DND-41 (cell line): Measurements from ENCODE around the gene NTN1.

Experiments used
- ATAC-seq: fragments of 200-7000 bp; cut with Tn5 transposase; 3 replicates; pipeline ENCODE4 v1.9.1; 2021; ENCODE audit warnings: low read depth; ENCODE audit not compliant: insufficient read depth
- DNase-seq: peaks from one replicate; pipeline ENCODE4 v3.0.0-alpha.2; 2020
- H2AFZ ChIP-seq: 2 replicates; pipeline ENCODE4 v1.6.0; 2012; ENCODE audit warnings: low read depth, low read length
- H3K27ac ChIP-seq: 2 replicates; pipeline ENCODE4 v1.5.1; 2012; ENCODE audit warnings: low read length, inconsistent platforms
- H3K27me3 ChIP-seq: fragments of 200-600 bp; sonication (generic); 2 replicates; pipeline ENCODE4 v1.6.0; 2012; ENCODE audit warnings: low read length, mild to moderate bottlenecking, inconsistent platforms; ENCODE audit not compliant: insufficient read depth, poor library complexity
- H3K36me3 ChIP-seq: 2 replicates; pipeline ENCODE4 v1.5.1; 2012; ENCODE audit warnings: low read length, inconsistent platforms; ENCODE audit not compliant: insufficient read depth
- H3K4me1 ChIP-seq: 2 replicates; pipeline ENCODE4 v1.5.1; 2012; ENCODE audit warnings: mild to moderate bottlenecking, low read length; ENCODE audit not compliant: insufficient read depth
- H3K4me2 ChIP-seq: 2 replicates; pipeline ENCODE4 v1.6.0; 2012; ENCODE audit warnings: mild to moderate bottlenecking, moderate library complexity, low read length, inconsistent platforms; ENCODE audit not compliant: insufficient read depth
- H3K4me3 ChIP-seq, 2 experiments: fragments of 200-600 bp in 1 of 2; shearing (Covaris generic) in 1 of 2; 2 replicates each; pipeline ENCODE4 v1.5.1; 2012 to 2016; ENCODE audit warnings: inconsistent platforms in 2 of 2, low read length in 2 of 2, mild to moderate bottlenecking in 2 of 2, low read depth in 1 of 2, moderate library complexity in 1 of 2
- H3K79me2 ChIP-seq: 2 replicates; pipeline ENCODE4 v1.6.0; 2012; ENCODE audit warnings: low read length, inconsistent platforms; ENCODE audit not compliant: insufficient read depth
- H3K9ac ChIP-seq: 2 replicates; pipeline ENCODE4 v1.6.0; 2012; ENCODE audit warnings: low read depth, mild to moderate bottlenecking, inconsistent platforms, low read length, moderate library complexity
- H3K9me3 ChIP-seq: 2 replicates; pipeline ENCODE4 v1.5.1; 2012; ENCODE audit warnings: low read length, moderate library complexity, mild to moderate bottlenecking, inconsistent platforms; ENCODE audit not compliant: insufficient read depth, severe bottlenecking
- H4K20me1 ChIP-seq: 2 replicates; pipeline ENCODE4 v1.6.0; 2012; ENCODE audit warnings: low read length; ENCODE audit not compliant: insufficient read depth
- CTCF ChIP-seq: IDR thresholded peaks from 2 replicates; pipeline ENCODE4 v1.5.1; 2012; ENCODE audit warnings: borderline replicate concordance, low read length, moderate library complexity, mild to moderate bottlenecking; ENCODE audit not compliant: poor library complexity, severe bottlenecking; ENCODE audit errors: extremely low read depth
- EZH2 ChIP-seq: IDR thresholded peaks from 3 replicates; pipeline ENCODE4 v1.6.1; 2012; ENCODE audit warnings: borderline replicate concordance, low read depth, mild to moderate bottlenecking, moderate library complexity, low read length, inconsistent platforms; ENCODE audit not compliant: severe bottlenecking

Gene NTN1

DNA sequence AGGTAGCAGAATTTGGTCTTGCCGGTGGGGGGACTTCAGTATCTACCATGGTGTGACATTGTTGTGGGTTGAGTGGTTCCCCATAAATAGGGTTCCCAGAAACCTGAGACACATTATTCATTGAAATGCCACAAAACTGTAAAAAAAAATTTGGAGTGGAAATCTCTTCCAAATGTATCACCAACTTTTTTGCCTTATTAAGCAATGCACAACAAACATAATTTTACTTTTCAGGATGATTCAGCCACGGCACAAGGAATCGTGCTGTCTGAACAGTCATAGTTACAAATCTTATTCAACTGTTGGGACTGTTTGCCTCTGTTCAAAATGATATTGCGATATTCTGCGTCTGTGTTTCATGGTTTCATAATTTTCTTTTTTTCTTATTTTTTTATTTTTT is 181.2 kb downstream of the NTN1 start:
- no peaks in the 10 kb centered on the region for H3K4me1 ChIP-seq
- no peaks in the 10 kb centered on the region for H4K20me1 ChIP-seq
- no peak overlapping the region for H3K4me2 ChIP-seq
- ATAC-seq, result no peak
- TF ChIP-seq EZH2, result no peak
- TF ChIP-seq CTCF, result no peak
- no peak for DNase-seq
- H3K27ac ChIP-seq, result no peak overlapping the region
- no peak overlapping the region for H2AFZ ChIP-seq
- H3K27me3 ChIP-seq, result no peaks in the 10 kb centered on the region
- no peak overlapping the region for H3K4me3 ChIP-seq
- H3K79me2 ChIP-seq, result no peaks in the 10 kb centered on the region
- no peaks in the 10 kb centered on the region for H3K9me3 ChIP-seq
- no peaks in the 10 kb centered on the region for H3K36me3 ChIP-seq
- no peak overlapping the region for H3K9ac ChIP-seq

DNA sequence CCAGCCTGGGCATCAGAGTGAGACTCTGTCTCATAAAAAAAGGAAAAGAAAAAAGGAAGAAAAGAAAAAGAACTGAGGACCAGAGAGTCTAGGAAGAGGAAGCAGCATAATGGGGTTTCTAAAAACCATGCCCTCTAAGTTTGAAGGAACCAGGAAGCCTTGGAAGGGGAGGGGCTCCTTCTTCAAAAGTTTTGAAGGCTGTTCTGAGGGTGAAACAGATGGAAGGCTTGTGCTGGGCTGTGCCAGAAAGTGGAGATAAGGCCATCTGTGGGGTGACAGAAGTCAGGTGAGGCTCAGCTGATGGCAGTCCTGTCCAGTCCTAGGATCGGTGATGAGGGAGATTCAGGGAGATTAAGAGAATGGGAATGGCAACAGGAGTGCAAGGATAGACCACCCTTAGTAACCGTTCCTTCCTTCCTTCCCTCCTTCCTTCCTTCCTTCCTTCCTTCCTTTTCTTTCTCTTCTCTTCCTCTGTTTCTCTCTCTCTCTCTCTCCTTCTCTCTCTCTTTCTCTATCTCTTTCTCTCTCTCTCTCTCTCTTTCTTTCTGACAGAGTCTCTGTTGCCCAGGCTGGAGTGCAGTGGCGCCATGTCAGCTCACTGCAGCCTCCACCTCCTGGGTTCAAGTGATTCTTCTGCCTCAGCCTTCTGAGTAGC is 182.6 kb downstream of the NTN1 start:
- Histone ChIP-seq H3K4me1 (no peaks in the 10 kb centered on the region), H3K27ac (no peak overlapping the region)
- DNase-seq, result no peak

GRCh38 chr17:9204637-9205329 is 183.5 kb downstream of the NTN1 start:
- Histone ChIP-seq H3K4me3 (no peak overlapping the region), H3K4me1 (no peaks in the 10 kb centered on the region), H2AFZ (no peak overlapping the region), H3K27me3 (no peaks in the 10 kb centered on the region), H3K27ac (no peak overlapping the region), H3K9ac (no peak overlapping the region), H4K20me1 (no peaks in the 10 kb centered on the region), H3K9me3 (no peaks in the 10 kb centered on the region), H3K4me2 (no peak overlapping the region), H3K79me2 (no peaks in the 10 kb centered on the region), H3K36me3 (no peaks in the 10 kb centered on the region)
- TF ChIP-seq EZH2 (no peak), CTCF (no peak)
- ATAC-seq (no peak), DNase-seq (no peak)

More for the DNA sequence above, 182.6 kb downstream of the NTN1 start:
- H3K79me2 ChIP-seq, result no peaks in the 10 kb centered on the region
- no peak overlapping the region for H3K4me3 ChIP-seq
- no peak overlapping the region for H3K4me2 ChIP-seq
- no peak overlapping the region for H3K9ac ChIP-seq
- H4K20me1 ChIP-seq, result no peaks in the 10 kb centered on the region
- no peak for ATAC-seq
- H3K9me3 ChIP-seq, result no peaks in the 10 kb centered on the region
- H3K27me3 ChIP-seq, result no peaks in the 10 kb centered on the region
- no peak overlapping the region for H2AFZ ChIP-seq
- no peak for TF ChIP-seq EZH2
- no peaks in the 10 kb centered on the region for H3K36me3 ChIP-seq
